Liver (tissue), 9 donors: ENCODE results near the gene STK4. TPM values are rescaled to one million over a fixed set of nuclear protein-coding genes. Genes with fewer than 3 reads are reported as not detected.

ENCODE experiments used
- DNase-seq: peaks from one replicate; pipeline ENCODE4 v3.0.0-alpha.2; 2017; ENCODE audit warnings: low spot score
- H3K27ac ChIP-seq, 2 donors: one replicate each; pipeline ENCODE4 v1.7.0; 2013; ENCODE audit warnings: inconsistent platforms in 2 of 2, low read length in 2 of 2, control low read depth in 1 of 2, low read depth in 1 of 2, mild to moderate bottlenecking in 1 of 2
- H3K27me3 ChIP-seq, 4 donors: one replicate each; pipeline versions ENCODE4 v1.6.1 to v1.7.0; 2013; ENCODE audit warnings: low read length in 3 of 4, inconsistent platforms in 1 of 4, mild to moderate bottlenecking in 1 of 4, moderate library complexity in 1 of 4; ENCODE audit not compliant: control insufficient read depth in 4 of 4, insufficient read depth in 4 of 4
- H3K36me3 ChIP-seq, 4 donors: one replicate each; pipeline versions ENCODE4 v1.6.1 to v1.7.0; 2013; ENCODE audit warnings: low read length in 3 of 4, mild to moderate bottlenecking in 3 of 4, low read depth in 1 of 4, moderate library complexity in 1 of 4; ENCODE audit not compliant: control insufficient read depth in 4 of 4, insufficient read depth in 3 of 4
- H3K4me1 ChIP-seq, 4 donors: one replicate each; pipeline versions ENCODE4 v1.6.1 to v1.7.0; 2013; ENCODE audit warnings: low read length in 3 of 4, mild to moderate bottlenecking in 3 of 4, moderate library complexity in 1 of 4; ENCODE audit not compliant: control insufficient read depth in 4 of 4, insufficient read depth in 4 of 4
- H3K4me3 ChIP-seq, 3 donors: one replicate each; pipeline versions ENCODE4 v1.6.1 to v1.7.0; 2013; ENCODE audit warnings: low read length in 3 of 3, control low read depth in 1 of 3, low read depth in 1 of 3, mild to moderate bottlenecking in 1 of 3
- H3K9ac ChIP-seq, 2 donors: one replicate each; pipeline ENCODE4 v1.7.0; 2013; ENCODE audit warnings: low read length in 2 of 2, mild to moderate bottlenecking in 2 of 2, moderate library complexity in 2 of 2, control low read depth in 1 of 2, low read depth in 1 of 2
- H3K9me3 ChIP-seq, 4 donors: one replicate each; pipeline versions ENCODE4 v1.6.1 to v1.7.0; 2013; ENCODE audit warnings: low read length in 3 of 4; ENCODE audit not compliant: control insufficient read depth in 4 of 4
- EGR1 ChIP-seq, 2 donors: IDR thresholded peaks; 2 replicates each; pipeline ENCODE4 v1.6.1; 2016 to 2018; ENCODE audit warnings: antibody characterized with exemption in 2 of 2, low read depth in 2 of 2
- FOXA1 ChIP-seq: IDR thresholded peaks from 2 replicates; pipeline ENCODE4 v1.6.1; 2016; ENCODE audit warnings: antibody characterized with exemption
- GABPA ChIP-seq, 2 donors: IDR thresholded peaks in 1 of 2; conservative IDR thresholded peaks in 1 of 2; 2 replicates each; pipeline ENCODE4 v1.6.1; 2016; ENCODE audit warnings: antibody characterized with exemption in 2 of 2, mild to moderate bottlenecking in 1 of 2, moderate library complexity in 1 of 2
- HNF4A ChIP-seq, 2 donors: conservative IDR thresholded peaks; 2 replicates each; pipeline ENCODE4 v1.6.1; 2016; ENCODE audit warnings: antibody characterized with exemption in 2 of 2, mild to moderate bottlenecking in 2 of 2
- HNF4G ChIP-seq: IDR thresholded peaks from 2 replicates; pipeline ENCODE4 v1.6.1; 2016; ENCODE audit warnings: antibody characterized with exemption
- JUND ChIP-seq, 2 donors: IDR thresholded peaks; 2 replicates each; pipeline ENCODE4 v1.6.1; 2016; ENCODE audit warnings: antibody characterized with exemption in 2 of 2
- NR2F2 ChIP-seq: IDR thresholded peaks from 2 replicates; pipeline ENCODE4 v1.6.1; 2016; ENCODE audit warnings: antibody characterized with exemption
- RAD21 ChIP-seq, 2 donors: IDR thresholded peaks; 2 replicates each; pipeline ENCODE4 v1.6.1; 2016; ENCODE audit warnings: antibody characterized with exemption in 2 of 2, mild to moderate bottlenecking in 2 of 2
- RXRA ChIP-seq, 2 donors: IDR thresholded peaks; 2 replicates each; pipeline ENCODE4 v1.6.1; 2017 to 2018; ENCODE audit warnings: antibody characterized with exemption in 2 of 2, mild to moderate bottlenecking in 1 of 2
- SP1 ChIP-seq: IDR thresholded peaks from 2 replicates; pipeline ENCODE4 v1.6.1; 2018; ENCODE audit warnings: antibody characterized with exemption, mild to moderate bottlenecking
- TAF1 ChIP-seq: conservative IDR thresholded peaks from 2 replicates; pipeline ENCODE4 v1.6.1; 2016; ENCODE audit warnings: antibody characterized with exemption, mild to moderate bottlenecking
- YY1 ChIP-seq: IDR thresholded peaks from 2 replicates; pipeline ENCODE4 v1.6.1; 2016; ENCODE audit warnings: antibody characterized with exemption, mild to moderate bottlenecking
- WGBS: extraction: QIAGEN DNeasy Blood & Tissue Kit; methylation state at CpG from one replicate; pipeline ENCODE4 v1.1.7; 2013; 5-methylcytosine and 5-hydroxymethylcytosine counted together
- polyA plus RNA-seq, 2 donors: library from polyadenylated mRNA; stranded (reverse) in 1 of 2; unstranded in 1 of 2; fragments of 200-250 nt in 1 of 2; fragments of >200 nt in 1 of 2; fragmentation: Nextera tagmentation in 1 of 2; extraction: Ambion mirVana in 1 of 2; gene quantifications; one replicate each; pipeline versions ENCODE4 v1.2.1 to v1.2.3, GENCODE V29; 2013 to 2015
- total RNA-seq, 2 donors: library from RNA; depleted of rRNA; stranded (reverse); fragments of >200 nt; gene quantifications; one replicate each; pipeline ENCODE4 v1.2.3, GENCODE V29; 2014
- TF ChIP-seq, protein P1 (sequence below): fragments of 150-350 bp; IDR thresholded peaks from 2 replicates; pipeline ENCODE4 v1.5.1; 2017; ENCODE audit warnings: improper control_type of control experiment, low read depth, low read length; ENCODE audit not compliant: missing input control
- TF ChIP-seq, protein P2 (sequence below): IDR thresholded peaks from 2 replicates; pipeline ENCODE4 v1.6.1; 2016; ENCODE audit warnings: antibody characterized with exemption
- TF ChIP-seq, protein P3 (sequence below): IDR thresholded peaks from 2 replicates; pipeline ENCODE4 v1.6.1; 2016; ENCODE audit warnings: antibody characterized with exemption, mild to moderate bottlenecking
- TF ChIP-seq, protein P4 (sequence below): IDR thresholded peaks from 2 replicates; pipeline ENCODE4 v1.6.1; 2016; ENCODE audit warnings: antibody characterized with exemption
- TF ChIP-seq, protein P5 (sequence below): IDR thresholded peaks from 2 replicates; pipeline ENCODE4 v1.6.1; 2016; ENCODE audit warnings: antibody characterized with exemption
- donor health status: healthy.
- donor health status: healthy.
- donor health status: healthy.
- donor health status: healthy.
- donor health status: healthy.

The STK4 gene
- total and polyA plus RNA-seq, 4 donors, result 3.7 to 20.8 (median 13.9) TPM

DNA sequence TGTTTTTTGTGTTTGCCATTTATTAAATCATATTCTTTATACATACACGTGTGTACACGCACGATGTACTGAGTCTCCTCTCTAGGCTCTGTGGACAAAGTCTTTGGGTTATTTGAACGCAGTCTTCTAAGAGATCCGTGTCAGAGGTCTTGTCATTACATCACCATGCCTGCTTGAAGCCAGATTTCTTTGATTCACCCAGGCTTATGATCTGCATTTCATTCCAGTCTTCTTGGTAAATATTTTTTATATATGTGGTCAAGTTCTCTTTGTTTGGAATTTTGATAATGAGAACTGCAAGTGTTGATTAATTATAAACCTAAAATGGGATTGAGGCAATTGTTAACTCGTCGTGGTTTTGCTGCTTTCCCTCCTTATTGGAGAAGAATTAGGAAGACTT, 100.1 kb downstream of the STK4 start:
- H3K27me3 ChIP-seq, result no peaks in the 10 kb centered on the region
- no peaks in the 10 kb centered on the region for H3K36me3 ChIP-seq
- no peaks in the 10 kb centered on the region for H3K4me1 ChIP-seq
- no peak overlapping the region for H3K9ac ChIP-seq
- no peaks in the 10 kb centered on the region for H3K9me3 ChIP-seq
- WGBS, result 93% methylated on average over 7 of the region's 7 CpGs
- H3K4me3 ChIP-seq, result no peak overlapping the region
- TF ChIP-seq, protein P1, sequence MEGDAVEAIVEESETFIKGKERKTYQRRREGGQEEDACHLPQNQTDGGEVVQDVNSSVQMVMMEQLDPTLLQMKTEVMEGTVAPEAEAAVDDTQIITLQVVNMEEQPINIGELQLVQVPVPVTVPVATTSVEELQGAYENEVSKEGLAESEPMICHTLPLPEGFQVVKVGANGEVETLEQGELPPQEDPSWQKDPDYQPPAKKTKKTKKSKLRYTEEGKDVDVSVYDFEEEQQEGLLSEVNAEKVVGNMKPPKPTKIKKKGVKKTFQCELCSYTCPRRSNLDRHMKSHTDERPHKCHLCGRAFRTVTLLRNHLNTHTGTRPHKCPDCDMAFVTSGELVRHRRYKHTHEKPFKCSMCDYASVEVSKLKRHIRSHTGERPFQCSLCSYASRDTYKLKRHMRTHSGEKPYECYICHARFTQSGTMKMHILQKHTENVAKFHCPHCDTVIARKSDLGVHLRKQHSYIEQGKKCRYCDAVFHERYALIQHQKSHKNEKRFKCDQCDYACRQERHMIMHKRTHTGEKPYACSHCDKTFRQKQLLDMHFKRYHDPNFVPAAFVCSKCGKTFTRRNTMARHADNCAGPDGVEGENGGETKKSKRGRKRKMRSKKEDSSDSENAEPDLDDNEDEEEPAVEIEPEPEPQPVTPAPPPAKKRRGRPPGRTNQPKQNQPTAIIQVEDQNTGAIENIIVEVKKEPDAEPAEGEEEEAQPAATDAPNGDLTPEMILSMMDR, result no peak
- TF ChIP-seq YY1 (no peak), RXRA (IDR thresholded peaks at IDR 0.05) (no peak), GABPA (IDR thresholded peaks at IDR 0.05 in 1 of 2, conservative IDR thresholded peaks at IDR 0.05 in 1 of 2) (no peak), SP1 (no peak), HNF4G (no peak), FOXA1 (no peak), TAF1 (no peak), EGR1 (IDR thresholded peaks at IDR 0.05; ENCODE audit: low read depth in 2 of 2) (no peak)
- TF ChIP-seq, protein P2, sequence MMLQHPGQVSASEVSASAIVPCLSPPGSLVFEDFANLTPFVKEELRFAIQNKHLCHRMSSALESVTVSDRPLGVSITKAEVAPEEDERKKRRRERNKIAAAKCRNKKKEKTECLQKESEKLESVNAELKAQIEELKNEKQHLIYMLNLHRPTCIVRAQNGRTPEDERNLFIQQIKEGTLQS, result no peak
- TF ChIP-seq, protein P3, sequence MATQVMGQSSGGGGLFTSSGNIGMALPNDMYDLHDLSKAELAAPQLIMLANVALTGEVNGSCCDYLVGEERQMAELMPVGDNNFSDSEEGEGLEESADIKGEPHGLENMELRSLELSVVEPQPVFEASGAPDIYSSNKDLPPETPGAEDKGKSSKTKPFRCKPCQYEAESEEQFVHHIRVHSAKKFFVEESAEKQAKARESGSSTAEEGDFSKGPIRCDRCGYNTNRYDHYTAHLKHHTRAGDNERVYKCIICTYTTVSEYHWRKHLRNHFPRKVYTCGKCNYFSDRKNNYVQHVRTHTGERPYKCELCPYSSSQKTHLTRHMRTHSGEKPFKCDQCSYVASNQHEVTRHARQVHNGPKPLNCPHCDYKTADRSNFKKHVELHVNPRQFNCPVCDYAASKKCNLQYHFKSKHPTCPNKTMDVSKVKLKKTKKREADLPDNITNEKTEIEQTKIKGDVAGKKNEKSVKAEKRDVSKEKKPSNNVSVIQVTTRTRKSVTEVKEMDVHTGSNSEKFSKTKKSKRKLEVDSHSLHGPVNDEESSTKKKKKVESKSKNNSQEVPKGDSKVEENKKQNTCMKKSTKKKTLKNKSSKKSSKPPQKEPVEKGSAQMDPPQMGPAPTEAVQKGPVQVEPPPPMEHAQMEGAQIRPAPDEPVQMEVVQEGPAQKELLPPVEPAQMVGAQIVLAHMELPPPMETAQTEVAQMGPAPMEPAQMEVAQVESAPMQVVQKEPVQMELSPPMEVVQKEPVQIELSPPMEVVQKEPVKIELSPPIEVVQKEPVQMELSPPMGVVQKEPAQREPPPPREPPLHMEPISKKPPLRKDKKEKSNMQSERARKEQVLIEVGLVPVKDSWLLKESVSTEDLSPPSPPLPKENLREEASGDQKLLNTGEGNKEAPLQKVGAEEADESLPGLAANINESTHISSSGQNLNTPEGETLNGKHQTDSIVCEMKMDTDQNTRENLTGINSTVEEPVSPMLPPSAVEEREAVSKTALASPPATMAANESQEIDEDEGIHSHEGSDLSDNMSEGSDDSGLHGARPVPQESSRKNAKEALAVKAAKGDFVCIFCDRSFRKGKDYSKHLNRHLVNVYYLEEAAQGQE, result no peak
- no peak overlapping the region for H3K27ac ChIP-seq
- DNase-seq, result no peak

DNA sequence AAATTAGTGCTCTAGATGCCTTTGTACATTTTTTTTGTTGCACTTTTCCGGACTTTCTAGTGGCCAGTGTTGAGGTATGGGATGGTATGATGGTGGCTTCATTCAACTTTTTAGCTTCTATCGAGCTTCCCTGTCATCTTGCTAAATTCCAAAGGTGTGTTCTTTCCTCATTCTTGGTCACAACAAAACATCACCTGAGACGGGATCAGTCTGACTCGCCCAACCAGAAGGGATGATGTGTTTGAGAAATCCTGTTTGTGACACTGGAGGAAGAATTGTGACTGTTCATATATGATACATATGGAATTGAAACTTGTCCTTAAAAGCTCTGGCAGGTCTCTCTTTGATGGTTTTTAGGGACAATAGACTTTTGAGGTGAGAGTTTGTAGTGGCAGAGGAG, 100.8 kb downstream of the STK4 start:
- Histone ChIP-seq H3K9ac (no peak overlapping the region), H3K9me3 (no peaks in the 10 kb centered on the region), H3K4me1 (no peaks in the 10 kb centered on the region), H3K27me3 (no peaks in the 10 kb centered on the region), H3K36me3 (no peaks in the 10 kb centered on the region), H3K27ac (no peak overlapping the region), H3K4me3 (no peak overlapping the region)
- TF ChIP-seq, protein P3, result no peak
- TF ChIP-seq, protein P4, sequence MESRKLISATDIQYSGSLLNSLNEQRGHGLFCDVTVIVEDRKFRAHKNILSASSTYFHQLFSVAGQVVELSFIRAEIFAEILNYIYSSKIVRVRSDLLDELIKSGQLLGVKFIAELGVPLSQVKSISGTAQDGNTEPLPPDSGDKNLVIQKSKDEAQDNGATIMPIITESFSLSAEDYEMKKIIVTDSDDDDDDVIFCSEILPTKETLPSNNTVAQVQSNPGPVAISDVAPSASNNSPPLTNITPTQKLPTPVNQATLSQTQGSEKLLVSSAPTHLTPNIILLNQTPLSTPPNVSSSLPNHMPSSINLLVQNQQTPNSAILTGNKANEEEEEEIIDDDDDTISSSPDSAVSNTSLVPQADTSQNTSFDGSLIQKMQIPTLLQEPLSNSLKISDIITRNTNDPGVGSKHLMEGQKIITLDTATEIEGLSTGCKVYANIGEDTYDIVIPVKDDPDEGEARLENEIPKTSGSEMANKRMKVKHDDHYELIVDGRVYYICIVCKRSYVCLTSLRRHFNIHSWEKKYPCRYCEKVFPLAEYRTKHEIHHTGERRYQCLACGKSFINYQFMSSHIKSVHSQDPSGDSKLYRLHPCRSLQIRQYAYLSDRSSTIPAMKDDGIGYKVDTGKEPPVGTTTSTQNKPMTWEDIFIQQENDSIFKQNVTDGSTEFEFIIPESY, result no peak
- TF ChIP-seq, protein P5, sequence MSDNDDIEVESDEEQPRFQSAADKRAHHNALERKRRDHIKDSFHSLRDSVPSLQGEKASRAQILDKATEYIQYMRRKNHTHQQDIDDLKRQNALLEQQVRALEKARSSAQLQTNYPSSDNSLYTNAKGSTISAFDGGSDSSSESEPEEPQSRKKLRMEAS, result no peak
- TF ChIP-seq EGR1 (IDR thresholded peaks at IDR 0.05; ENCODE audit: low read depth in 2 of 2) (no peak), GABPA (IDR thresholded peaks at IDR 0.05 in 1 of 2, conservative IDR thresholded peaks at IDR 0.05 in 1 of 2) (no peak), JUND (IDR thresholded peaks at IDR 0.05) (no peak), HNF4G (no peak), NR2F2 (no peak), RXRA (IDR thresholded peaks at IDR 0.05) (no peak), RAD21 (IDR thresholded peaks at IDR 0.05) (no peak), HNF4A (conservative IDR thresholded peaks at IDR 0.05) (no peak), SP1 (no peak), YY1 (no peak), FOXA1 (no peak), TAF1 (no peak)
- TF ChIP-seq, protein P2, result no peak
- TF ChIP-seq, protein P1, result no peak
- 98% methylated on average over 4 of the region's 4 CpGs for WGBS
- DNase-seq, result no peak
